ENCODE data around the gene DAPK1. TPM values are rescaled to one million over a fixed set of nuclear protein-coding genes. Genes with fewer than 3 reads are reported as not detected.

Gene DAPK1
- polyA plus RNA-seq, 4 donors, result 65.9 to 78.2 (median 71.9) TPM

- DNase-seq (ENCODE audit: low read depth in 4 of 4, low spot score in 3 of 4), result peak; percentile 60 to 67 (median 63)
These were observed 181.1 kb downstream of the DAPK1 start for GRCh38 chr9:87678650-87679355.

GRCh38 chr9:87681271-87682061 lies 183.8 kb downstream of the DAPK1 start:
- no peak for DNase-seq (ENCODE audit: low read depth in 4 of 4, low spot score in 3 of 4)

- DNase-seq (ENCODE audit: low read depth in 4 of 4, low spot score in 3 of 4), result no peak
These were observed 184.4 kb downstream of the DAPK1 start for GRCh38 chr9:87682085-87682484.

- DNase-seq (ENCODE audit: low read depth in 4 of 4, low spot score in 3 of 4), result no peak
These were observed 185.0 kb downstream of the DAPK1 start for GRCh38 chr9:87682618-87683017.

GRCh38 chr9:87683751-87684626 lies 186.3 kb downstream of the DAPK1 start:
- no peak for DNase-seq (ENCODE audit: low read depth in 4 of 4, low spot score in 3 of 4)

GRCh38 chr9:87684627-87685219 lies 187.1 kb downstream of the DAPK1 start:
- DNase-seq (ENCODE audit: low read depth in 4 of 4, low spot score in 3 of 4), result peak in 3 of 4 donors; percentile 19 to 35 (median 29)

GRCh38 chr9:87685441-87685840 lies 187.8 kb downstream of the DAPK1 start:
- DNase-seq (ENCODE audit: low read depth in 4 of 4, low spot score in 3 of 4), result no peak

GRCh38 chr9:87685871-87686519 lies 188.3 kb downstream of the DAPK1 start:
- DNase-seq (ENCODE audit: low read depth in 4 of 4, low spot score in 3 of 4), result no peak

- DNase-seq (ENCODE audit: low read depth in 4 of 4, low spot score in 3 of 4), result no peak
These were observed 188.9 kb downstream of the DAPK1 start for GRCh38 chr9:87686520-87687090.

- DNase-seq (ENCODE audit: low read depth in 4 of 4, low spot score in 3 of 4), result no peak
These were observed 189.5 kb downstream of the DAPK1 start for GRCh38 chr9:87687207-87687606.

GRCh38 chr9:87694236-87694755 lies 196.6 kb downstream of the DAPK1 start:
- no peak for DNase-seq (ENCODE audit: low read depth in 4 of 4, low spot score in 3 of 4)

- no peak for DNase-seq (ENCODE audit: low read depth in 4 of 4, low spot score in 3 of 4)
These were observed 197.9 kb downstream of the DAPK1 start for GRCh38 chr9:87695523-87695922.

GRCh38 chr9:87696641-87697040 lies 199.0 kb downstream of the DAPK1 start:
- no peak for DNase-seq (ENCODE audit: low read depth in 4 of 4, low spot score in 3 of 4)

- DNase-seq (ENCODE audit: low read depth in 4 of 4, low spot score in 3 of 4), result no peak
These were observed 200.6 kb downstream of the DAPK1 start for GRCh38 chr9:87698069-87698809.

- DNase-seq (ENCODE audit: low read depth in 4 of 4, low spot score in 3 of 4), result no peak
These were observed 202.2 kb downstream of the DAPK1 start for GRCh38 chr9:87699835-87700234.

GRCh38 chr9:87701491-87701890 lies 203.8 kb downstream of the DAPK1 start:
- no peak for DNase-seq (ENCODE audit: low read depth in 4 of 4, low spot score in 3 of 4)

- no peak for DNase-seq (ENCODE audit: low read depth in 4 of 4, low spot score in 3 of 4)
These were observed 204.3 kb downstream of the DAPK1 start for GRCh38 chr9:87701931-87702421.

GRCh38 chr9:87702921-87703320 lies 205.3 kb downstream of the DAPK1 start:
- DNase-seq (ENCODE audit: low read depth in 4 of 4, low spot score in 3 of 4), result no peak
